GM23338 (cell line): ENCODE results near the gene JKAMP. TPM values are rescaled to one million over a fixed set of nuclear protein-coding genes. Genes with fewer than 3 reads are reported as not detected.
A peak's percentile ranks its signal among the peaks of the same experiment; 100 is the strongest.

Source experiments
- ATAC-seq: fragments of 200-7000 bp; cut with Tn5 transposase; 3 replicates; pipeline ENCODE4 v1.9.1; 2020
- DNase-seq: peaks from one replicate; pipeline ENCODE4 v3.0.0-alpha.2; 2015; ENCODE audit warnings: low spot score
- H2AFZ ChIP-seq: fragments of 200-600 bp; sonication (generic); 2 replicates; pipeline ENCODE4 v1.8.0; 2016; ENCODE audit warnings: antibody characterized with exemption, mild to moderate bottlenecking, moderate library complexity
- H3F3A ChIP-seq: fragments of 200-600 bp; sonication (generic); replicated peaks from 2 replicates; pipeline ENCODE4 v1.8.0; 2017; ENCODE audit warnings: antibody characterized with exemption, mixed run types, low read depth
- H3K27ac ChIP-seq: fragments of 200-600 bp; sonication (generic); 2 replicates; pipeline ENCODE4 v1.6.1; 2016; ENCODE audit warnings: low read depth
- H3K27me3 ChIP-seq: fragments of 200-600 bp; sonication (generic); 2 replicates; pipeline ENCODE4 v1.8.0; 2016; ENCODE audit warnings: mild to moderate bottlenecking, mixed run types, moderate library complexity; ENCODE audit not compliant: insufficient read depth
- H3K36me3 ChIP-seq: fragments of 200-600 bp; sonication (generic); 2 replicates; pipeline ENCODE4 v1.8.0; 2016; ENCODE audit warnings: mild to moderate bottlenecking; ENCODE audit not compliant: insufficient read depth
- H3K4me1 ChIP-seq: fragments of 200-600 bp; sonication (generic); 2 replicates; pipeline ENCODE4 v1.8.0; 2016; ENCODE audit warnings: mild to moderate bottlenecking, moderate library complexity; ENCODE audit not compliant: insufficient read depth
- H3K4me2 ChIP-seq: fragments of 200-600 bp; sonication (generic); 2 replicates; pipeline ENCODE4 v1.7.1; 2017; ENCODE audit warnings: mixed run types
- H3K4me3 ChIP-seq: fragments of 200-600 bp; sonication (generic); 2 replicates; pipeline ENCODE4 v1.6.1; 2016; ENCODE audit warnings: mixed run types
- H3K79me2 ChIP-seq: fragments of 200-600 bp; sonication (generic); replicated peaks from 2 replicates; pipeline ENCODE4 v1.8.0; 2017; ENCODE audit warnings: mild to moderate bottlenecking; ENCODE audit not compliant: insufficient read depth
- H3K9me2 ChIP-seq: fragments of 200-600 bp; sonication (generic); 2 replicates; pipeline ENCODE4 v1.8.0; 2017; ENCODE audit not compliant: insufficient read depth
- H4K20me1 ChIP-seq: fragments of 200-600 bp; sonication (generic); replicated peaks from 2 replicates; pipeline ENCODE4 v1.8.0; 2017; ENCODE audit warnings: mild to moderate bottlenecking; ENCODE audit not compliant: insufficient read depth
- H3K27ac Mint-ChIP-seq: 2 replicates; pipeline ENCODE4 v1.8.0; 2020; ENCODE audit warnings: inconsistent platforms, mild to moderate bottlenecking, moderate library complexity, mixed read lengths
- H3K27me3 Mint-ChIP-seq: 3 replicates; pipeline ENCODE4 v1.8.0; 2022; ENCODE audit warnings: low read depth, mild to moderate bottlenecking, moderate library complexity, mixed read lengths, inconsistent platforms; ENCODE audit not compliant: insufficient read depth, poor library complexity
- H3K36me3 Mint-ChIP-seq: 3 replicates; pipeline ENCODE4 v1.8.0; 2021; ENCODE audit warnings: low read depth, mild to moderate bottlenecking, inconsistent platforms, moderate library complexity, mixed read lengths
- H3K4me1 Mint-ChIP-seq: 3 replicates; pipeline ENCODE4 v1.8.0; 2020; ENCODE audit warnings: mild to moderate bottlenecking, inconsistent platforms, mixed read lengths
- H3K4me3 Mint-ChIP-seq: 3 replicates; pipeline ENCODE4 v1.8.0; 2021; ENCODE audit warnings: moderate library complexity, mild to moderate bottlenecking, inconsistent platforms, mixed read lengths
- H3K9me3 Mint-ChIP-seq: 3 replicates; pipeline ENCODE4 v1.8.0; 2020; ENCODE audit warnings: moderate library complexity, mild to moderate bottlenecking, inconsistent platforms, mixed read lengths
- CREB1 ChIP-seq: fragments of 250-450 bp; sonication (Bioruptor Pico); IDR thresholded peaks from 2 replicates; pipeline ENCODE4 v1.5.0; 2020; ENCODE audit warnings: low read depth, mild to moderate bottlenecking, moderate library complexity
- CTCF ChIP-seq, 2 experiments: fragments of 200-600 bp in 1 of 2; sonication (generic) in 1 of 2; conservative IDR thresholded peaks; 2 replicates each; pipeline versions ENCODE4 v1.5.1 to v1.6.1; 2016 to 2017; ENCODE audit warnings: antibody characterized with exemption in 2 of 2, low read depth in 2 of 2, mild to moderate bottlenecking in 2 of 2, moderate library complexity in 1 of 2
- ETS1 ChIP-seq: IDR thresholded peaks from 2 replicates; pipeline ENCODE4 v1.6.1; 2016; ENCODE audit warnings: antibody characterized with exemption
- EZH2 ChIP-seq: fragments of 200-600 bp; sonication (generic); IDR thresholded peaks from one replicate; pipeline ENCODE4 v1.8.0; 2017; ENCODE audit warnings: antibody characterized with exemption, mild to moderate bottlenecking, low read depth; ENCODE audit not compliant: unreplicated experiment
- EZH2phosphoT487 ChIP-seq: fragments of 200-600 bp; sonication (generic); IDR thresholded peaks from one replicate; pipeline ENCODE4 v1.8.1; 2018; ENCODE audit warnings: antibody characterized with exemption; ENCODE audit not compliant: unreplicated experiment
- JUNB ChIP-seq: IDR thresholded peaks from one replicate; pipeline ENCODE4 v1.6.1; 2016; ENCODE audit warnings: antibody characterized with exemption; ENCODE audit not compliant: unreplicated experiment
- NANOG ChIP-seq: IDR thresholded peaks from 2 replicates; pipeline ENCODE4 v1.6.1; 2016; ENCODE audit warnings: antibody characterized with exemption, borderline replicate concordance
- POLR2AphosphoS5 ChIP-seq: IDR thresholded peaks from 2 replicates; pipeline ENCODE4 v1.6.1; 2016; ENCODE audit warnings: antibody characterized with exemption, low read depth
- STAT1 ChIP-seq: IDR thresholded peaks from one replicate; pipeline ENCODE4 v1.6.1; 2016; ENCODE audit warnings: antibody characterized with exemption; ENCODE audit not compliant: unreplicated experiment
- ZNF114 ChIP-seq: fragments of 250-450 bp; sonication (Bioruptor Pico); IDR thresholded peaks from 2 replicates; pipeline ENCODE4 v1.5.0; 2020; ENCODE audit warnings: mild to moderate bottlenecking, moderate library complexity
- ZNF331 ChIP-seq: fragments of 250-450 bp; sonication (Bioruptor Pico); IDR thresholded peaks from 2 replicates; pipeline ENCODE4 v1.5.0; 2020; ENCODE audit warnings: low read depth, mild to moderate bottlenecking, moderate library complexity
- ZNF462 ChIP-seq: fragments of 250-450 bp; sonication (Bioruptor Pico); IDR thresholded peaks from 2 replicates; pipeline ENCODE4 v1.5.0; 2020; ENCODE audit warnings: mild to moderate bottlenecking, moderate library complexity
- polyA plus RNA-seq: library from polyadenylated mRNA; unstranded; fragments of >200 nt; fragmentation: Nextera tagmentation; extraction: Ambion mirVana; gene quantifications from 2 replicates; pipeline ENCODE4 v1.2.1, GENCODE V29; 2016
- total RNA-seq: library from RNA; depleted of rRNA; stranded (reverse); fragments of >200 nt; shearing (Covaris generic); gene quantifications from 2 replicates; pipeline ENCODE4 v1.2.3, GENCODE V29; 2014
- TF ChIP-seq, protein P1 (sequence below): IDR thresholded peaks from one replicate; pipeline ENCODE4 v1.6.1; 2018; ENCODE audit warnings: antibody characterized with exemption; ENCODE audit not compliant: unreplicated experiment

The JKAMP gene
- total and polyA plus RNA-seq, 2 experiments from 2014 or later: 31.6 to 66.8 TPM

GRCh38 chr14:59507752-59508103, 23.4 kb downstream of the JKAMP start:
- Histone ChIP-seq H4K20me1 (no peaks in the 10 kb centered on the region), H3K9me2 (no peaks in the 10 kb centered on the region), H3K27me3 (no peaks in the 10 kb centered on the region), H3K4me2 (no peak overlapping the region), H3K4me1 (no peaks in the 10 kb centered on the region), H3K79me2 (no peaks in the 10 kb centered on the region), H3F3A (no peaks in the 10 kb centered on the region), H3K27ac (no peak overlapping the region), H2AFZ (no peak overlapping the region), H3K4me3 (no peak overlapping the region), H3K36me3 (peaks cover 5% of the 10 kb centered on the region; the same call in 1 of the 2 replicates)
- peaks cover 9% of the 10 kb centered on the region; the same call in 2 of the 3 replicates for H3K4me1 Mint-ChIP-seq
- TF ChIP-seq EZH2 (no peak), ZNF331 (CRISPR knock-in tag) (no peak), STAT1 (no peak), EZH2phosphoT487 (no peak), JUNB (no peak), NANOG (no peak), CTCF (conservative IDR thresholded peaks at IDR 0.05; ENCODE audit: low read depth in 2 of 2) (no peak), ETS1 (no peak), ZNF114 (no peak), ZNF462 (CRISPR knock-in tag) (no peak), POLR2AphosphoS5 (no peak), CREB1 (CRISPR knock-in tag) (no peak)
- TF ChIP-seq, protein P1, sequence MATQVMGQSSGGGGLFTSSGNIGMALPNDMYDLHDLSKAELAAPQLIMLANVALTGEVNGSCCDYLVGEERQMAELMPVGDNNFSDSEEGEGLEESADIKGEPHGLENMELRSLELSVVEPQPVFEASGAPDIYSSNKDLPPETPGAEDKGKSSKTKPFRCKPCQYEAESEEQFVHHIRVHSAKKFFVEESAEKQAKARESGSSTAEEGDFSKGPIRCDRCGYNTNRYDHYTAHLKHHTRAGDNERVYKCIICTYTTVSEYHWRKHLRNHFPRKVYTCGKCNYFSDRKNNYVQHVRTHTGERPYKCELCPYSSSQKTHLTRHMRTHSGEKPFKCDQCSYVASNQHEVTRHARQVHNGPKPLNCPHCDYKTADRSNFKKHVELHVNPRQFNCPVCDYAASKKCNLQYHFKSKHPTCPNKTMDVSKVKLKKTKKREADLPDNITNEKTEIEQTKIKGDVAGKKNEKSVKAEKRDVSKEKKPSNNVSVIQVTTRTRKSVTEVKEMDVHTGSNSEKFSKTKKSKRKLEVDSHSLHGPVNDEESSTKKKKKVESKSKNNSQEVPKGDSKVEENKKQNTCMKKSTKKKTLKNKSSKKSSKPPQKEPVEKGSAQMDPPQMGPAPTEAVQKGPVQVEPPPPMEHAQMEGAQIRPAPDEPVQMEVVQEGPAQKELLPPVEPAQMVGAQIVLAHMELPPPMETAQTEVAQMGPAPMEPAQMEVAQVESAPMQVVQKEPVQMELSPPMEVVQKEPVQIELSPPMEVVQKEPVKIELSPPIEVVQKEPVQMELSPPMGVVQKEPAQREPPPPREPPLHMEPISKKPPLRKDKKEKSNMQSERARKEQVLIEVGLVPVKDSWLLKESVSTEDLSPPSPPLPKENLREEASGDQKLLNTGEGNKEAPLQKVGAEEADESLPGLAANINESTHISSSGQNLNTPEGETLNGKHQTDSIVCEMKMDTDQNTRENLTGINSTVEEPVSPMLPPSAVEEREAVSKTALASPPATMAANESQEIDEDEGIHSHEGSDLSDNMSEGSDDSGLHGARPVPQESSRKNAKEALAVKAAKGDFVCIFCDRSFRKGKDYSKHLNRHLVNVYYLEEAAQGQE: no peak
- DNase-seq (peak; percentile 8), ATAC-seq (no peak; the same call in 2 of the 3 replicates)
- H3K36me3 Mint-ChIP-seq: peaks cover 11% of the 10 kb centered on the region; the same call in 2 of the 3 replicates
- peaks cover 7% of the 10 kb centered on the region for H3K9me3 Mint-ChIP-seq
- H3K27me3 Mint-ChIP-seq: no peaks in the 10 kb centered on the region
- no peak overlapping the region for H3K4me3 Mint-ChIP-seq
- H3K27ac Mint-ChIP-seq: no peak overlapping the region
